HG03432 (cell line): ENCODE measurements around the gene BAIAP2.
"Not testable (repeated sequence)": the region's sequence is repeated elsewhere in the genome, so short reads cannot be mapped to it uniquely, and the experiment has no call there.

Experiments used
- ATAC-seq: cut with Tn5 transposase; IDR thresholded peaks from one replicate; pipeline ENCODE4 v1.9.1; 2021; ENCODE audit warnings: mild to moderate bottlenecking, moderate library complexity; ENCODE audit not compliant: unreplicated experiment

The BAIAP2 gene

GRCh38 chr17:81065500-81065899 is 30.5 kb downstream of the BAIAP2 start:
- no peak for ATAC-seq

- ATAC-seq: no peak
These were observed 31.1 kb downstream of the BAIAP2 start for GRCh38 chr17:81066072-81066471.

- no peak for ATAC-seq
These were observed 31.9 kb downstream of the BAIAP2 start for GRCh38 chr17:81066771-81067315.

- ATAC-seq: no peak
These were observed 32.5 kb downstream of the BAIAP2 start for GRCh38 chr17:81067391-81067811.

- no peak for ATAC-seq
These were observed 33.6 kb downstream of the BAIAP2 start for GRCh38 chr17:81068411-81069134.

- no peak for ATAC-seq
These were observed 34.2 kb downstream of the BAIAP2 start for GRCh38 chr17:81069135-81069645.

- no peak for ATAC-seq
These were observed 35.7 kb downstream of the BAIAP2 start for GRCh38 chr17:81070541-81071246.

GRCh38 chr17:81071761-81072741 is 37.1 kb downstream of the BAIAP2 start:
- no peak for ATAC-seq

GRCh38 chr17:81073967-81074839 is 39.3 kb downstream of the BAIAP2 start:
- no peak for ATAC-seq

GRCh38 chr17:81074875-81075274 is 39.9 kb downstream of the BAIAP2 start:
- ATAC-seq: no peak

- no peak for ATAC-seq
These were observed 40.4 kb downstream of the BAIAP2 start for GRCh38 chr17:81075307-81075706.

GRCh38 chr17:81076141-81076679 is 41.3 kb downstream of the BAIAP2 start:
- ATAC-seq: no peak

GRCh38 chr17:81078026-81078913 is 43.3 kb downstream of the BAIAP2 start:
- not testable (repeated sequence) for ATAC-seq

- no peak for ATAC-seq
These were observed 45.1 kb downstream of the BAIAP2 start for GRCh38 chr17:81080019-81080418.

- ATAC-seq: no peak
These were observed 46.5 kb downstream of the BAIAP2 start for GRCh38 chr17:81081222-81082176.

GRCh38 chr17:81082177-81083073 is 47.5 kb downstream of the BAIAP2 start:
- no peak for ATAC-seq
